K562 (cell line): Measurements from ENCODE around the gene ZNF865. TPM values are rescaled to one million over a fixed set of nuclear protein-coding genes. Genes with fewer than 3 reads are reported as not detected.

Source experiments
- ATAC-seq: fragments of 200-7000 bp; cut with Tn5 transposase; 3 replicates; pipeline ENCODE4 v1.9.1; 2020; ENCODE audit warnings: moderate library complexity
- BruUV-seq: library from RNA; stranded (reverse); fragments of 400-500 nt; replicated peaks from 2 replicates; lab custom pipeline; 2021; lab: Mats Ljungman, UMichigan
- CTCF ChIA-PET: fragments of 300-600 bp; formaldehyde crosslinking; extraction: SDS; loops from one replicate; lab custom pipeline; 2021; ENCODE audit warnings: low intra/inter-chr PET ratio; lab: Yijun Ruan, JAX
- POLR2A ChIA-PET: fragments of 300-600, 350-650 bp; sonication (Branson Sonifier 250); formaldehyde crosslinking; extraction: SDS; loops from one replicate; lab custom pipeline; 2021; ENCODE audit warnings: antibody characterized with exemption, inconsistent platforms; lab: Yijun Ruan, JAX
- DNase-seq, 4 experiments: peaks; one replicate each; pipeline versions ENCODE4 v3.0.0 to v3.0.0-alpha.2; 2011 to 2018; ENCODE audit warnings: low spot score in 3 of 4, mixed read lengths in 3 of 4; ENCODE audit errors: extremely low read depth in 1 of 4
- FAIRE-seq: peaks from 2 replicates; lab custom pipeline; 2011; peaks lifted over from hg19 to GRCh38; lab: Jason Lieb, UNC
- H2AFZ ChIP-seq: 2 replicates; pipeline ENCODE4 v1.6.0; 2011; ENCODE audit warnings: low read depth, low read length, control low read depth, inconsistent platforms
- H3K27ac ChIP-seq: fragments of 200-600 bp; 3 replicates; pipeline ENCODE4 v1.8.0; 2011; ENCODE audit warnings: low read depth, mild to moderate bottlenecking, control low read depth, inconsistent platforms, low read length, moderate library complexity, mixed read lengths; ENCODE audit errors: extremely low read depth
- H3K27me3 ChIP-seq, 2 experiments: fragments of 300-600 bp in 1 of 2; 2 replicates in 1 of 2; 3 replicates in 1 of 2; pipeline versions ENCODE4 v1.6.0 to v1.8.0; 2011; ENCODE audit warnings: inconsistent platforms in 2 of 2, low read length in 2 of 2, mild to moderate bottlenecking in 1 of 2, mixed read lengths in 1 of 2, moderate library complexity in 1 of 2; ENCODE audit not compliant: control insufficient read depth in 2 of 2, insufficient read depth in 2 of 2
- H3K36me3 ChIP-seq: fragments of 300-600 bp; 3 replicates; pipeline ENCODE4 v1.8.0; 2011; ENCODE audit warnings: mild to moderate bottlenecking, low read length, inconsistent platforms; ENCODE audit not compliant: control insufficient read depth, insufficient read depth
- H3K4me1 ChIP-seq, 2 experiments: fragments of 200-600 bp in 1 of 2; replicated peaks in 1 of 2; 2 replicates in 1 of 2; 3 replicates in 1 of 2; pipeline versions ENCODE4 v1.5.1 to v1.8.0; 2011; ENCODE audit warnings: inconsistent platforms in 2 of 2, low read length in 2 of 2, mild to moderate bottlenecking in 1 of 2, mixed read lengths in 1 of 2, moderate library complexity in 1 of 2; ENCODE audit not compliant: control insufficient read depth in 2 of 2, insufficient read depth in 2 of 2
- H3K4me2 ChIP-seq: 2 replicates; pipeline ENCODE4 v1.6.1; 2011; ENCODE audit warnings: low read length, control low read depth, inconsistent platforms, mixed read lengths; ENCODE audit not compliant: insufficient read depth
- H3K4me3 ChIP-seq: fragments of 200-600 bp; sonication (generic), shearing (Covaris generic); 2 replicates; pipeline ENCODE4 v1.5.1; 2016; ENCODE audit warnings: control low read depth, inconsistent platforms
- H3K79me2 ChIP-seq: fragments of 200-600 bp; 3 replicates; pipeline ENCODE4 v1.8.0; 2011; ENCODE audit warnings: low read length, inconsistent platforms; ENCODE audit not compliant: control insufficient read depth, insufficient read depth
- H3K9ac ChIP-seq, 2 experiments: 2 replicates each; pipeline versions ENCODE4 v1.6.0 to v1.6.1; 2011; ENCODE audit warnings: low read depth in 2 of 2, low read length in 2 of 2, control low read depth in 1 of 2, inconsistent platforms in 1 of 2, mild to moderate bottlenecking in 1 of 2, mixed read lengths in 1 of 2; ENCODE audit not compliant: insufficient read depth in 1 of 2
- H3K9me1 ChIP-seq: one replicate; pipeline ENCODE4 v1.6.0; 2011; ENCODE audit warnings: inconsistent platforms, mild to moderate bottlenecking, low read length, moderate library complexity; ENCODE audit not compliant: control insufficient read depth, insufficient read depth
- H3K9me3 ChIP-seq: replicated peaks from 2 replicates; pipeline ENCODE4 v1.5.1; 2011; ENCODE audit warnings: low read depth, low read length, inconsistent platforms; ENCODE audit not compliant: control insufficient read depth, insufficient read depth
- H4K20me1 ChIP-seq: replicated peaks from 2 replicates; pipeline ENCODE4 v1.6.1; 2011; ENCODE audit warnings: low read length, inconsistent platforms, mixed read lengths; ENCODE audit not compliant: control insufficient read depth, insufficient read depth
- HNRNPL ChIP-seq: fragments of 200-400 bp; formaldehyde crosslinking; IDR thresholded peaks from 2 replicates; pipeline ENCODE4 v1.6.1; 2017; ENCODE audit warnings: low read depth, mild to moderate bottlenecking, low read length
- POLR2G ChIP-seq: fragments of 200-400 bp; formaldehyde crosslinking; IDR thresholded peaks from 2 replicates; pipeline ENCODE4 v1.6.1; 2017; ENCODE audit warnings: low read depth, mild to moderate bottlenecking, antibody characterized with exemption, low read length, moderate library complexity
- RBFOX2 ChIP-seq: fragments of 200-400 bp; formaldehyde crosslinking; IDR thresholded peaks from 2 replicates; pipeline ENCODE4 v1.6.1; 2017; ENCODE audit warnings: low read depth, mild to moderate bottlenecking, low read length, moderate library complexity
- WGBS: fragments of 100-300 bp; shearing (Covaris generic); methylation state at CpG from one replicate; pipeline ENCODE4 v1.1.6; 2016; ENCODE audit warnings: low coverage, mixed read lengths; ENCODE audit not compliant: insufficient coverage; ENCODE audit errors: missing lambda C conversion rate; 5-methylcytosine and 5-hydroxymethylcytosine counted together
- in situ Hi-C: fragments of 300-500 bp; cut with MboI; formaldehyde crosslinking; loops from 4 replicates; pipeline ENCODE4 v1.15.0; 2018; ENCODE audit warnings: inconsistent platforms, mixed read lengths
- intact Hi-C: fragments of 100-400 bp; cut with micrococcal nuclease; formaldehyde crosslinking; loops from 2 replicates; pipeline ENCODE4 v1.14.2; 2022
- polyA plus RNA-seq, 8 experiments: library from polyadenylated mRNA; depleted of rRNA in 4 of 8; stranded (reverse) in 5 of 8; unstranded in 3 of 8; fragments of >200 nt; fragmentation: Nextera tagmentation in 2 of 8; fragmentation: Illumina TruSeq in 1 of 8; extraction: Ambion mirVana in 2 of 8; extraction: Trizol in 1 of 8; gene quantifications; 2 replicates each; pipeline versions ENCODE4 v1.2.1 to v1.2.3, GENCODE V29; 2011 to 2014; ENCODE audit warnings: inconsistent platforms in 1 of 8, missing spikeins in 1 of 8
- total RNA-seq, 7 experiments: library from RNA; depleted of rRNA in 6 of 7; stranded (reverse); fragments of >200 nt in 6 of 7; fragmentation: Illumina TruSeq in 2 of 7; extraction: Trizol in 2 of 7; gene quantifications; 2 replicates each; pipeline versions ENCODE4 v1.2.1 to v1.2.3, GENCODE V29; 2011 to 2021; ENCODE audit warnings: low replicate concordance in 1 of 7
- TF ChIP-seq, protein P1 (sequence below): fragments of 250-450 bp; sonication (Bioruptor Pico); IDR thresholded peaks from 2 replicates; pipeline ENCODE4 v1.4.0; 2020; ENCODE audit warnings: mild to moderate bottlenecking, moderate library complexity
- TF ChIP-seq, protein P2 (sequence below): sonication (generic); formaldehyde crosslinking; IDR thresholded peaks from 2 replicates; pipeline ENCODE4 v1.8.1; 2023; ENCODE audit warnings: mild to moderate bottlenecking, missing genetic modification reagents

The ZNF865 gene
- total and polyA plus RNA-seq, 9 of the 15 experiments (the other 6 are each of a cell fraction or from before 2014, with no cell fraction given) = 0.40 to 18.8 (median 1.6) TPM; not detected in 2

- ChIA-PET POLR2A (no interaction called here), CTCF (no interaction called here)
- H3K4me1 ChIP-seq = peaks cover 32 to 50% of the 10 kb centered on the region in 2 experiments
- no peak for FAIRE-seq
- no peaks in the 10 kb centered on the region for H3K27me3 ChIP-seq
- intact Hi-C loops = no loop called here
- peaks cover 34% of the 10 kb centered on the region for H3K79me2 ChIP-seq
- no peaks in the 10 kb centered on the region for H4K20me1 ChIP-seq
- H3K27ac ChIP-seq = no peak overlapping the region
- H3K9me1 ChIP-seq = no peaks in the 10 kb centered on the region
- peaks cover 7% of the 10 kb centered on the region; the same call in 2 of the 3 replicates for H3K36me3 ChIP-seq
- no peak overlapping the region for H3K4me2 ChIP-seq
- ATAC-seq = no peak
- 88% methylated on average over 37 of the region's 60 CpGs for WGBS
- BruUV-seq = no TSS peak
- TF ChIP-seq RBFOX2 (peak; percentile 46), POLR2G (peak; percentile 26; the same call in 1 of the 2 replicates), HNRNPL (0 out of 2 replicates have a peak, but pooled peaks have one; percentile 26)
- TF ChIP-seq, protein P1, sequence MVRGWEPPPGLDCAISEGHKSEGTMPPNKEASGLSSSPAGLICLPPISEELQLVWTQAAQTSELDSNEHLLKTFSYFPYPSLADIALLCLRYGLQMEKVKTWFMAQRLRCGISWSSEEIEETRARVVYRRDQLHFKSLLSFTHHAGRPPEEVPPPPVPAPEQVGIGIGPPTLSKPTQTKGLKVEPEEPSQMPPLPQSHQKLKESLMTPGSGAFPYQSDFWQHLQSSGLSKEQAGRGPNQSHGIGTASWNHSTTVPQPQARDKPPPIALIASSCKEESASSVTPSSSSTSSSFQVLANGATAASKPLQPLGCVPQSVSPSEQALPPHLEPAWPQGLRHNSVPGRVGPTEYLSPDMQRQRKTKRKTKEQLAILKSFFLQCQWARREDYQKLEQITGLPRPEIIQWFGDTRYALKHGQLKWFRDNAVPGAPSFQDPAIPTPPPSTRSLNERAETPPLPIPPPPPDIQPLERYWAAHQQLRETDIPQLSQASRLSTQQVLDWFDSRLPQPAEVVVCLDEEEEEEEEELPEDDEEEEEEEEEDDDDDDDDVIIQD = no peak
- TF ChIP-seq, protein P2, sequence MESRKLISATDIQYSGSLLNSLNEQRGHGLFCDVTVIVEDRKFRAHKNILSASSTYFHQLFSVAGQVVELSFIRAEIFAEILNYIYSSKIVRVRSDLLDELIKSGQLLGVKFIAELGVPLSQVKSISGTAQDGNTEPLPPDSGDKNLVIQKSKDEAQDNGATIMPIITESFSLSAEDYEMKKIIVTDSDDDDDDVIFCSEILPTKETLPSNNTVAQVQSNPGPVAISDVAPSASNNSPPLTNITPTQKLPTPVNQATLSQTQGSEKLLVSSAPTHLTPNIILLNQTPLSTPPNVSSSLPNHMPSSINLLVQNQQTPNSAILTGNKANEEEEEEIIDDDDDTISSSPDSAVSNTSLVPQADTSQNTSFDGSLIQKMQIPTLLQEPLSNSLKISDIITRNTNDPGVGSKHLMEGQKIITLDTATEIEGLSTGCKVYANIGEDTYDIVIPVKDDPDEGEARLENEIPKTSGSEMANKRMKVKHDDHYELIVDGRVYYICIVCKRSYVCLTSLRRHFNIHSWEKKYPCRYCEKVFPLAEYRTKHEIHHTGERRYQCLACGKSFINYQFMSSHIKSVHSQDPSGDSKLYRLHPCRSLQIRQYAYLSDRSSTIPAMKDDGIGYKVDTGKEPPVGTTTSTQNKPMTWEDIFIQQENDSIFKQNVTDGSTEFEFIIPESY (CRISPR knock-in tag) = peak; percentile 78; the same call in 1 of the 2 replicates
- in situ Hi-C loops = no loop called here
- H3K4me3 ChIP-seq = no peak overlapping the region
- peak overlapping the region in 1 of 2 experiments; percentile 62; a peak in 2 of 4 replicates for H3K9ac ChIP-seq
- no peak overlapping the region for H2AFZ ChIP-seq
- 0 out of 2 replicates have a peak, but pooled peaks cover 2% of the 10 kb centered on the region for H3K9me3 ChIP-seq
- no peak for DNase-seq
Measured at GRCh38 chr19:55602104-55603001, 3.1 kb upstream of the ZNF865 start.
